Pancreas (tissue), 10 donors: ENCODE results near the gene CASQ2. TPM values are rescaled to one million over a fixed set of nuclear protein-coding genes. Genes with fewer than 3 reads are reported as not detected.

Source experiments
- ATAC-seq, 4 donors: fragments of 200-7000 bp; cut with Tn5 transposase; one replicate each; pipeline versions ENCODE4 v1.8.0 to v1.9.1; 2020; ENCODE audit warnings: mild to moderate bottlenecking in 4 of 4, moderate library complexity in 4 of 4
- DNase-seq, 6 donors: peaks; one replicate each; pipeline ENCODE4 v3.0.0-alpha.2; 2020
- FAIRE-seq: peaks from 2 replicates; lab custom pipeline; 2012; peaks lifted over from hg19 to GRCh38; lab: Jason Lieb, UNC
- H3K27ac ChIP-seq, 4 donors: fragments of 200-600 bp; sonication (generic); 1 replicate in 3 of 4; 2 replicates in 1 of 4; pipeline versions ENCODE4 v1.5.0 to v1.8.0; 2020
- H3K27me3 ChIP-seq, 4 donors: fragments of 200-600 bp; one replicate each; pipeline ENCODE4 v1.8.0; 2021
- H3K36me3 ChIP-seq, 3 donors: fragments of 200-600 bp; sonication (generic) in 1 of 3; one replicate each; pipeline versions ENCODE4 v1.5.0 to v1.8.0; 2020 to 2021
- H3K4me1 ChIP-seq, 3 donors: fragments of 200-600 bp; one replicate each; pipeline ENCODE4 v1.8.0; 2021
- H3K4me3 ChIP-seq, 4 donors: fragments of 200-600 bp; sonication (generic) in 2 of 4; one replicate each; pipeline versions ENCODE4 v1.5.0 to v1.8.0; 2020 to 2021
- H3K9me3 ChIP-seq, 4 donors: fragments of 200-600 bp; one replicate each; pipeline ENCODE4 v1.8.0; 2021
- CTCF ChIP-seq, 4 donors: fragments of 200-600 bp; sonication (generic) in 3 of 4; IDR thresholded peaks; one replicate each; pipeline versions ENCODE4 v1.5.0 to v1.8.0; 2021; ENCODE audit warnings: antibody characterized with exemption in 4 of 4
- WGBS, 2 donors: extraction: QIAGEN DNeasy Blood & Tissue Kit; methylation state at CpG; one replicate each; pipeline ENCODE4 v1.1.7; 2013; 5-methylcytosine and 5-hydroxymethylcytosine counted together
- intact Hi-C, 3 donors: fragments of 100-400 bp; cut with DNase I; formaldehyde crosslinking; loops; one replicate each; pipeline versions ENCODE4 v1.11.1 to v1.14.2; 2022
- polyA plus RNA-seq, 2 donors: library from polyadenylated mRNA; stranded (reverse); fragments of 200-250 nt; gene quantifications; one replicate each; pipeline ENCODE4 v1.2.3, GENCODE V29; 2013
- total RNA-seq, 6 donors: library from RNA; stranded (reverse); fragmentation: NEBNext Ultra II Directional in 4 of 6; extraction: Animal tissue kit (Norgen Biotek cat#: 25700) in 4 of 6; gene quantifications; one replicate each; pipeline versions ENCODE4 v1.2.1 to v1.2.4, GENCODE V29; 2021 to 2023
- donor health status: healthy with polysubstance abuse.
- donor health status: DM: no; HTN: no; CAD: no; lungs with moderate emphysema.
- donor health status: DM: no; HTN: no; CAD: no.
- donor health status: control.
- donor health status: control.
- donor health status: Bipolar disorder and iron deficiency.
- donor health status: DM: yes; HTN: yes; CAD: no.
- donor health status: DM: no; HTN: no; CAD: no.
- donor health status: DM: no; HTN: no; CAD: no.
- donor health status: DM: yes; HTN: yes; CAD: no.

The CASQ2 gene
- total and polyA plus RNA-seq, 8 donors = 0.09 to 1.2 (median 0.34) TPM; not detected in 1

DNA sequence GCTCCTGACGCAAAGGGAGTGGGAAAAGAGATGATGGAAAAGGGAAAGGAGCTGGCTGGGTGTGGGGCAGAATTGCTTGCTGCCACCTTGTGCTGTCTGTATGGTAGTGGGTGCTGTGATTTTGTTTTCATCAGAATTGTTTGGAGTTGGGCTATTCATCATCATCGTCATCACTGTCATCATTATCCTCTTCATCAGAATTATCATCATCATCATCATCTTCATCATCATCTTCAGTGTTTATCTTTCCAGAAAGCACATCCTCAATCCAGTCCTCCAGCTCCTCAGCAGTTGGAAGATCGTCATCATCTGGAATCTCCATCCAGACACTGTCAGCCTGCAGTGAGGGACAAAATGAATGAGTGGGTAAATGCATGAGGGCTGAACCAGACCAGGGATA lies 67.4 kb downstream of the CASQ2 start:
- TF ChIP-seq CTCF (IDR thresholded peaks at IDR 0.05) = no peak
- ATAC-seq (no peak), DNase-seq (no peak), FAIRE-seq (no peak)
- intact Hi-C loops = loop anchor here in 2 of 3 donors (10.0 kb wide), 1 partner anchor 86 kb away; no protein-coding TSS in a partner anchor
- WGBS, 2 donors = 57 to 74% methylated on average over 3 of the region's 3 CpGs
- H3K4me1 ChIP-seq = no peaks in the 10 kb centered on the region
- H3K4me3 ChIP-seq = no peak overlapping the region
- no peak overlapping the region for H3K27ac ChIP-seq
- no peaks in the 10 kb centered on the region for H3K9me3 ChIP-seq
- H3K27me3 ChIP-seq = no peaks in the 10 kb centered on the region
- H3K36me3 ChIP-seq = no peaks in the 10 kb centered on the region

GRCh38 chr1:115697619-115698018 lies 70.9 kb downstream of the CASQ2 start:
- 77 to 85% methylated on average over 1 of the region's 1 CpG for WGBS, 2 donors

GRCh38 chr1:115694805-115695204 lies 73.7 kb downstream of the CASQ2 start:
- DNase-seq = no peak
- H3K27me3 ChIP-seq = no peaks in the 10 kb centered on the region
- H3K4me1 ChIP-seq = no peaks in the 10 kb centered on the region
- H3K9me3 ChIP-seq = no peaks in the 10 kb centered on the region
- FAIRE-seq = no peak
- no peak overlapping the region for H3K27ac ChIP-seq
- no peak for ATAC-seq
- intact Hi-C loops = no loop called here
- H3K36me3 ChIP-seq = peaks cover 0 to 18% (median 0%) of the 10 kb centered on the region in 3 donors
- TF ChIP-seq CTCF (IDR thresholded peaks at IDR 0.05) = no peak
- 92 to 95% methylated on average over 3 of the region's 3 CpGs for WGBS, 2 donors
- H3K4me3 ChIP-seq = no peak overlapping the region

More at GRCh38 chr1:115697619-115698018, 70.9 kb downstream of the CASQ2 start:
- Histone ChIP-seq H3K27me3 (no peaks in the 10 kb centered on the region), H3K36me3 (no peaks in the 10 kb centered on the region), H3K4me1 (no peaks in the 10 kb centered on the region), H3K4me3 (no peak overlapping the region), H3K27ac (no peak overlapping the region), H3K9me3 (no peaks in the 10 kb centered on the region)
- ATAC-seq = no peak
- no peak for TF ChIP-seq CTCF (IDR thresholded peaks at IDR 0.05)
- intact Hi-C loops = no loop called here
- no peak for DNase-seq
- no peak for FAIRE-seq

GRCh38 chr1:115692224-115692623 lies 76.3 kb downstream of the CASQ2 start:
- DNase-seq (no peak), FAIRE-seq (no peak), ATAC-seq (no peak)
- Histone ChIP-seq H3K36me3 (peaks cover 0 to 18% (median 0%) of the 10 kb centered on the region in 3 donors), H3K9me3 (no peaks in the 10 kb centered on the region), H3K4me3 (no peak overlapping the region), H3K27ac (no peak overlapping the region), H3K4me1 (no peaks in the 10 kb centered on the region), H3K27me3 (no peaks in the 10 kb centered on the region)
- TF ChIP-seq CTCF (IDR thresholded peaks at IDR 0.05) = no peak
- WGBS, 2 donors = 94 to 97% methylated on average over 4 of the region's 4 CpGs
- intact Hi-C loops = no loop called here

GRCh38 chr1:115690972-115691371 lies 77.5 kb downstream of the CASQ2 start:
- H3K4me3 ChIP-seq = no peak overlapping the region
- no peak for DNase-seq
- H3K27ac ChIP-seq = no peak overlapping the region
- H3K4me1 ChIP-seq = no peaks in the 10 kb centered on the region
- FAIRE-seq = no peak
- H3K27me3 ChIP-seq = no peaks in the 10 kb centered on the region
- H3K36me3 ChIP-seq = peaks cover 0 to 18% (median 0%) of the 10 kb centered on the region in 3 donors
- no peak for ATAC-seq
- intact Hi-C loops = no loop called here
- H3K9me3 ChIP-seq = no peaks in the 10 kb centered on the region
- TF ChIP-seq CTCF (IDR thresholded peaks at IDR 0.05) = no peak
- 93 to 94% methylated on average over 8 of the region's 8 CpGs for WGBS, 2 donors
